HG03520 (cell line): ENCODE measurements around the gene PDK1.
A peak's percentile ranks its signal among the peaks of the same experiment; 100 is the strongest.
"Not testable (repeated sequence)": the region's sequence is repeated elsewhere in the genome, so short reads cannot be mapped to it uniquely, and the experiment has no call there.

Experiments
- ATAC-seq: cut with Tn5 transposase; IDR thresholded peaks from one replicate; pipeline ENCODE4 v1.9.1; 2021; ENCODE audit warnings: mild to moderate bottlenecking, moderate library complexity; ENCODE audit not compliant: unreplicated experiment

The PDK1 gene

GRCh38 chr2:172551271-172551670 is 4.6 kb upstream of the PDK1 start:
- no peak for ATAC-seq

DNA sequence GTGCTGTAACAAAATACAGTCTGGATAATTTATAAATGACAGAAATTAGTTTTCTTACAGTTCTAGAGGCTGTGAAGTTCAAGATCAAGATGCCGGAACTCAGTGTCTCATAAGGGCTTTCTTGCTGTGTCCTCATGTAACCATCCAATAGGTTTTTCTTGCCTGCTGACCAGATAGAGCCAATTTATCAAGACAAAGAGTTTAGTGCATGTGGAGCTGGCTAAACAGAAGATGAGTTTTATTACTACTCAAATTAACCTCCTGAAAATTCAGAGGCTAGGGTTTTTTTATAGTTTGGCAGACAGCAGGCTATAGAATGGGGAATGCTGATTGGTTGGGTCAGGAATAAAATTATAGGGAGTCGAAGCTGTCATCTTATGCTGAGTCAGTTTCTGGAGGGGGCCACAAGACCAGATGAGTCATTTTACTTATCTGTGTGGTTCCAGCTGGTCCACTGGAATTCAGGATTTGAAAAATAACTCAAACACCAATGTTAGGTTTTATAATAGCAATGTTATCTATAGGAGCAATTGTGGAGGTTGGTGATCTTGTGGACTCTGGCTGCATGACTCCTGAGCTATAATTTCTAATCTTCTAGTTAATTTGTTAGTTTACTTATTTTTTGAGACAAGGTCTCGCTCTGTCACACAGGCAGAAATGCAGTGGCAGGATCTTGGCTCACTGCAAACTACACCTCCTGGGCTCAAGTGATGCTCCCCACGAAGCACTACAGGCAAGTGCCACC is 3.2 kb upstream of the PDK1 start:
- no peak for ATAC-seq

- ATAC-seq = no peak
These were observed 1.3 kb upstream of the PDK1 start for GRCh38 chr2:172554352-172555271.

DNA sequence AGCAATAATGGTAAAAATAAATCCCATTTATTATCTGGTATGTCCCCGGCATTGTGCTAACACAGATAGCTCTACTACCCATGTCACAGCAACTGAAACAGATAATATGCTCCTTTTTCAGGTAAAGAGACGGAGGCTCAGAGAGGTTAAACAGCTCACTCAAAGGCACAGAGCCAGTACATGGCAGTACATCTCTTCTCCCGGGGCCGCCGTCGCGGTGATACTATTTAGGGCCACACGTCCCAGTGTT is 693 bp upstream of the PDK1 start:
- no peak for ATAC-seq

GRCh38 chr2:172556284-172557033 is 569 bp downstream of the PDK1 start:
- peak; percentile 58 for ATAC-seq

DNA sequence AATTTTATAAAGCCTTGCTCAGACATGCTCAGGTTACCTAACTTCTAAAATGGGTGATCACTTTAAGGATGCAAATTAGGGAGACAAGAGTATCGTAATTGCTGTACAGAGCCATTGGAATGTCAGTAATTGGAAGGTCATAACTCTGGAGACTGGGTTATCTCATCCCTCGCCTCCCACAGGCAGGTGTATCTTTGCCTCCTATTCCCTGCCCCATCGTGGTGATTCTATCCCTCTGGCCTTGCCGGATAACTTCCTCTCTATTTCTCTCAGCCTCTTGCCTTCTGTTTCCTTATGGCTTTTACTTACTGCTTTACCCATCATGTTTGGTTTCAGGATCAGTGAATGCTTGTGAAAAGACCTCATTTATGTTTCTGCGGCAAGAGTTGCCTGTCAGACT is 2.5 kb downstream of the PDK1 start:
- ATAC-seq = no peak

GRCh38 chr2:172560721-172561120 is 4.8 kb downstream of the PDK1 start:
- ATAC-seq = no peak

DNA sequence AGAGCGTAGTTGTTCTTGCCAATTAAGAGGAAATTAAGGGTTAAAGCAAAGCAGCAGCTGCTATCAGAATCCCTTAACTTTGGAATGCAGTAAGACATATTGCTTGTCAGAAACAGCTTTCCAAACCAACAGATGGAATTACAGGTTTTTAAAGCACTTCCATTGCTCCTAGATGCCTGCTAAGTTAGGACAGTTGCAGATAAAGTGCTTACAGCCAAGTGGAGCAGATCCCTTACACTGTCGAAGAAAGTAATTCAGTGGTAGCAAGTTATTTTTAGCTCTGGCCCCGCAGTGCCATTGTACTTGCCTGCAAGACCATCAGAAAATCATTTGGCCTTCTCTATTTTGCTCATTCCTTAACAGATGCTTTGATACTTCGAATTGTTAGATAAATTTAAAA is 5.4 kb downstream of the PDK1 start:
- no peak for ATAC-seq

- no peak for ATAC-seq
These were observed 6.4 kb downstream of the PDK1 start for GRCh38 chr2:172562298-172562697.

DNA sequence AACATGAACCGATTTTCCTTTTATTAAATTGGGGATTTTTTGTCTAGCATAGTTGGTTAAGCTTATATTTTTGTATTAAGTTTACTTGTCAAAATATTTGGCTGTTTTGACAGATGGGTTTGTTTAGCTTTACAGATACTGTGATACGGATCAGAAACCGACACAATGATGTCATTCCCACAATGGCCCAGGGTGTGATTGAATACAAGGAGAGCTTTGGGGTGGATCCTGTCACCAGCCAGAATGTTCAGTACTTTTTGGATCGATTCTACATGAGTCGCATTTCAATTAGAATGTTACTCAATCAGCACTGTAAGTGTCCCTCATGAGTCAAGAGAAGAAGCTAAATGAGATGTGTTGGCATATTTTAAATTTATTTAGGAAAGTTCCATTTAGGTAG is 8.5 kb downstream of the PDK1 start:
- ATAC-seq = no peak

- ATAC-seq = no peak
These were observed 15.4 kb downstream of the PDK1 start for GRCh38 chr2:172571245-172571644.

DNA sequence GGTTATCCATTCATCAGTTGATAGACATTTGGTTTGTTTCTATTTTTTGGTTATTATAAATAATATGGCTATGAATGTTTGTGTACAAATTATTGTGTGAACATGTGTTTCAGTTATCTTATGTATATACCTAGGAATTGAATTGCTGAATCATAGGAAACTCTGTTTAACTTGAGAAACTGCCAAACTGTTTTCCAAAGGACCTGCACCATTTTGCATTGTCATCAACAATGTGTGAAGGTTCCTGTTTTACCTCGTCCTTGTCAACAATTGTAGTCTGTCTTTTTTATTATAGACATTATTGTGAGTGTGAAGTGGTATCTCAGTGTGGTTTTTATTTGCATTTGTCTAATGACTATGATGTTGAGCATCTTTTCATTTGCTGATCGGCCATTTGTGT is 17.1 kb downstream of the PDK1 start:
- no peak for ATAC-seq

- no peak for ATAC-seq
These were observed 19.1 kb downstream of the PDK1 start for GRCh38 chr2:172574965-172575364.

DNA sequence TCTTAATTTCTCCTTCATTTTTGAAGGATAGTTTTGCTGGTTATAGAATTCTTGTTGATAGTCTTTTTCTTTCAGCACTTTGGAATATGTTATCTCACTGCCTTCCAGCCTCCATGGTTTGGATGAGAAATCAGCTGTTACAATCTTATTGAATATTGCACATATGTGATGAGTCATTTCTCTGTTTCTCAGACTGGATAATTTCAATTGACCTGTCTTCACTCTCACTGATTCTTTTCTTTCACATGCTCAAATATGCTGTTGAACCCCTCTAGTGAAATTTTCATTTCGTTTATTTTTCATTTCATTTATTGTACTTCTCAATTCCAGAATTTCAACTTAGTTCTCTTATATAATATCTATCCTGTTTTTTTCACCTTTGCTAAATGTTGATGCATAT is 22.2 kb downstream of the PDK1 start:
- ATAC-seq = no peak

- ATAC-seq = no peak
These were observed 23.1 kb downstream of the PDK1 start for GRCh38 chr2:172578860-172579512.

DNA sequence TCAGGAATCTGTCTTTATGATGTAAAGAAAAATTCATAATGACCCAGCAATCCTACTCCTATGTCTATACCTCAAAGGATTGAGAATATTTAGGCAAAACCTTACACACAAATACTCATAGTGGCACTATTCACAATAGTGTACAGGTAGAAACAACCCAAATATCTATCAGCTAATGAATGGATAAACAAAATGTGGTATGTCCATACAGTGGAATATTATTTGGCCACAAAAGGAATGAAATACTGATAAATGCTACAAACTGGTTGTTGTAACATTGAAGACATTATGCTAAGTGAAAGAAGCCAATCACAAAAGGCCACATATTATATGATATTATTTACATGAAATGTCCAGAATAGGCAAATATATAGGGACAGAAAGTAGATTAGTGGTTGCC is 24.7 kb downstream of the PDK1 start:
- no peak for ATAC-seq

- no peak for ATAC-seq
These were observed 26.8 kb downstream of the PDK1 start for GRCh38 chr2:172582656-172583055.

- ATAC-seq = no peak
These were observed 30.5 kb downstream of the PDK1 start for GRCh38 chr2:172586245-172586891.

DNA sequence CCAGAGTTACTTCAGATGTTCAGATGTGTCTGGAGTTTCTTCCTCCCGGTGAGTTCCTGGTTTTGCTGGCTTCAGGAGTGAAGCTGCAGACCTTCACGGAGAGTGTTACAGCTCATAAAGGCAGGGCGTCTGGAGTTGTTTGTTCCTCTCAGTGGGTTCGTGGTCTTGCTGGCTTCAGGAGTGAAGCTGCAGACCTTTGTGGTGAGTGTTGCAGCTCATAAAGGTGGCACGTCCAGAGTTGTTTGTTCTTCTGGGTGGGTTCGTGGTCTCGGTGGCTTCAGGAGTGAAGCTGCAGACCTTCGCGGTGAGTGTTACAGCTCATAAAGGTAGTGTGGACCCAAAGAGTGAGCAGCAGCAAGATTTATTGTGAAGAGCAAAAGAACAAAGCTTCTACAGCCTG is 31.3 kb downstream of the PDK1 start:
- not testable (repeated sequence) for ATAC-seq

DNA sequence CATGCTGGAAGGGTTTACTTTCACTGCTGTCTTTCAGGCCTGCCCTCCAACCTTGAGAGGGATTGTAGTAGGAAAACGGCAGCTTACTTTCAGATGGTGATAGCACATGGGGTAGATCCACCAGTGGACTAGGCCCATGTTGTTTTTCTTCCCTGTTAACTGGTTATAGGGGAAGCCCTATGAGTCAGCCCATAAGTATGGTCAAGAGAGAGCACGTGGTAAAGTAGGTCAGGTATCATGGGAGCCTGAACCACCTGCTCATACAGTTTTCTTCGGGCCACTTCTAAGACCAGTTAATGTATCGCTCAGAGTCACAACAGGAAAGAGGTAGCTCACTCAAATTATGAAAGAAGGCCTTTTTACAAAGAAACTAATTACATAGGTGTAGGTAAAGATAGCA is 33.0 kb downstream of the PDK1 start:
- ATAC-seq = no peak

GRCh38 chr2:172591386-172591785 is 35.5 kb downstream of the PDK1 start:
- ATAC-seq = not testable (repeated sequence)
